ENCODE data around the gene XRCC1. TPM values are rescaled to one million over a fixed set of nuclear protein-coding genes. Genes with fewer than 3 reads are reported as not detected.

Gene XRCC1
- total RNA-seq, 1 donor from 2014 or later: 29.6 TPM

DNA sequence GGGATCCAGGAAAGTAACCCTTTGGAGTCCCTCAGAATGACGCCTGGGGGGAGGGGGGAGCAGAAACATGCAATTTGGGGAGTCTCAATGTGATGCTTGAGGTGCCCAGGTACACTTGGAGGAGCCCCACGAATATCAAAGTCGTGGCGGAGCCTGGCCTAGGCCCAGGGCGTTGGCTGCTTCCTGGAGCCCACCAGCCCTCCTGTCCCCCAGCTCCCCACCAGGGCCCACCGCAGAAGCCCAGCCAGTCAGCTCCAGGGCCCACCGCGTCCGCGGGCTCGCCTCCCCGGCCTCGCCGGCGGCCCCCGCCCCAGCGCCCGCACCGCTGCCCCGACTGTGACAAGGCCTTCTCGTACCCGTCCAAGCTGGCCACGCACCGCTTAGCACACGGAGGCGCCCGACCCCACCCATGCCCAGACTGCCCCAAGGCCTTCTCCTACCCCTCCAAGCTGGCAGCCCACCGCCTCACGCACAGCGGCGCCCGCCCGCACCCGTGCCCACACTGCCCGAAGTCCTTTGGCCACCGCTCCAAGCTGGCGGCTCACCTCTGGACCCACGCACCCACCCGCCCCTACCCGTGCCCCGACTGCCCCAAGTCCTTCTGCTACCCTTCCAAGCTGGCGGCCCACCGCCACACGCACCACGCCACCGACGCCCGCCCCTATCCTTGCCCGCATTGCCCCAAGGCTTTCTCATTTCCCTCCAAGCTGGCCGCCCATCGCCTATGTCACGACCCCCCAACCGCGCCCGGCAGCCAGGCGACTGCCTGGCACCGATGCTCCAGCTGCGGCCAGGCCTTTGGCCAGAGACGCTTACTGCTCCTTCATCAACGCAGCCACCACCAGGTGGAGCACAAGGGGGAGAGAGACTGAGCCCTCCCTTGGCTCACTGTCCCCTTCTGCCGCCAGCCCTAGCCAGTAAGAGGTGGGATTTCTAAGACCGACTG lies 40.2 kb downstream of the XRCC1 start:
- no peaks in the 10 kb centered on the region for H3K27me3 Mint-ChIP-seq
- DNase-seq: peak; percentile 71
- intact Hi-C loops (cut with micrococcal nuclease): loop anchor here (1.0 to 5.0 kb wide), 2 partner anchors 133 to 232 kb away; no protein-coding TSS in a partner anchor
- H3K27ac Mint-ChIP-seq: peak overlapping the region; percentile 80
- H3K36me3 Mint-ChIP-seq (ENCODE audit: low read depth): peaks cover 28% of the 10 kb centered on the region
- peaks cover 4% of the 10 kb centered on the region for H3K9me3 Mint-ChIP-seq
- H3K4me1 Mint-ChIP-seq: peaks cover 18% of the 10 kb centered on the region
- H3K4me3 Mint-ChIP-seq: peak overlapping the region; percentile 53

- H3K27ac Mint-ChIP-seq: peak overlapping the region; percentile 95
- intact Hi-C loops (cut with micrococcal nuclease): loop anchor here (1.0 to 5.0 kb wide), 2 partner anchors 134 to 233 kb away; no protein-coding TSS in a partner anchor
- peaks cover 22% of the 10 kb centered on the region for H3K36me3 Mint-ChIP-seq (ENCODE audit: low read depth)
Observed at GRCh38 chr19:43534305-43534815, 41.0 kb downstream of the XRCC1 start.

GRCh38 chr19:43533546-43534304 lies 41.6 kb downstream of the XRCC1 start:
- H3K36me3 Mint-ChIP-seq (ENCODE audit: low read depth): peaks cover 16% of the 10 kb centered on the region

More at GRCh38 chr19:43534305-43534815, 41.0 kb downstream of the XRCC1 start:
- peaks cover 18% of the 10 kb centered on the region for H3K4me1 Mint-ChIP-seq
- H3K4me3 Mint-ChIP-seq: peak overlapping the region; percentile 83
- H3K9me3 Mint-ChIP-seq: peaks cover 4% of the 10 kb centered on the region
- no peak for DNase-seq
- no peaks in the 10 kb centered on the region for H3K27me3 Mint-ChIP-seq

DNA sequence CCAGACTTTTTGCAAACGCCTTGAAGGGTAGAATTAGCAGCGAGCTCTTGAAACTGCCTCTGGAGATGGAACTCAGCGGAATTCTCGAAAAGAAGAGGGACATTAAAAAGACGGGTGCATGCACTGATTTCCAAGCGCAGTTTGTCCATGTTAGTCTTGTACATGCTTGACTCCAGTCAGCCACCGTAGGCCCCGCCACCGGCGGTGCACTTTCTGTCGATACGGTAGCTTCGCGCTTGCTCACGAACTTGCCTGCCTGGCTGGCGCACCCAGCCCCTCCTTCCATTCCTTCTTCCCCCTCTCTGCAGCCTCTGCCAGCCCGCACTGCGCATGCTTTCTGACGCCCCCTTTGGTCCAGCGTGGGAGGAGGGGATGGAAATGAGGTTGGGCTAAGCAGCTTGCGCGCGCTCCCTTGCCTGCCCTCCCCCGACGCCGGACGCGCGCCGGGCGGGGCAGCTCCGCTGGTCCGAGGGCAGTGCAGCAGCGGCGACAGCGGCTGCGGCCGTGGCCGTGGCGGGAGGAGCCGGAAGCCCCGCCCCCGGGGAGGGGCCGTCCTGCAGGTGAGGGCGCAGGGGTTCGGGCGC lies 42.3 kb downstream of the XRCC1 start, which contains the start of gene ZNF575:
Gene ZNF575, plus strand, starts transcription at position 227 of the 584 bp plus-strand sequence. CDS start 1,235 bp downstream, outside the sequence.
- no peaks in the 10 kb centered on the region for H3K9me3 Mint-ChIP-seq
- peak within 1 kb of the TSS; percentile 83 for H3K4me3 Mint-ChIP-seq
- peak; percentile 95 for DNase-seq
- H3K4me1 Mint-ChIP-seq: peaks cover 20% of the 10 kb centered on the region
- peaks cover 10% of the 10 kb centered on the region for H3K36me3 Mint-ChIP-seq (ENCODE audit: low read depth)
- H3K27me3 Mint-ChIP-seq: no peaks in the 10 kb centered on the region
- peak within 1 kb of the TSS; percentile 95 for H3K27ac Mint-ChIP-seq
- intact Hi-C loops (cut with micrococcal nuclease): loop anchor here (1.0 to 5.0 kb wide), 7 partner anchors 8 to 234 kb away; partner anchors contain the start of genes IRGQ, PHLDB3, PINLYP and SMG9

More at GRCh38 chr19:43533546-43534304, 41.6 kb downstream of the XRCC1 start:
- Mint-ChIP-seq H3K27me3 (no peaks in the 10 kb centered on the region), H3K9me3 (no peaks in the 10 kb centered on the region), H3K4me1 (peaks cover 18% of the 10 kb centered on the region), H3K27ac (peak overlapping the region; percentile 95), H3K4me3 (peak overlapping the region; percentile 83)
- DNase-seq: peak; percentile 98
- intact Hi-C loops (cut with micrococcal nuclease): loop anchor here (1.0 to 5.0 kb wide), 8 partner anchors 8 to 234 kb away; partner anchors contain the start of genes IRGQ, PHLDB3, PINLYP and SMG9

- Mint-ChIP-seq H3K27me3 (no peaks in the 10 kb centered on the region), H3K4me3 (peak overlapping the region; percentile 83), H3K27ac (peak overlapping the region; percentile 83), H3K9me3 (no peaks in the 10 kb centered on the region), H3K4me1 (peaks cover 23% of the 10 kb centered on the region), H3K36me3 (ENCODE audit: low read depth) (peaks cover 8% of the 10 kb centered on the region)
- intact Hi-C loops (cut with micrococcal nuclease): loop anchor here (2.0 to 5.0 kb wide), 5 partner anchors 28 to 235 kb away; partner anchors contain the start of genes IRGQ, PHLDB3, PINLYP and SMG9
- no peak for DNase-seq
Observed at GRCh38 chr19:43532571-43532961, 42.8 kb downstream of the XRCC1 start.

DNA sequence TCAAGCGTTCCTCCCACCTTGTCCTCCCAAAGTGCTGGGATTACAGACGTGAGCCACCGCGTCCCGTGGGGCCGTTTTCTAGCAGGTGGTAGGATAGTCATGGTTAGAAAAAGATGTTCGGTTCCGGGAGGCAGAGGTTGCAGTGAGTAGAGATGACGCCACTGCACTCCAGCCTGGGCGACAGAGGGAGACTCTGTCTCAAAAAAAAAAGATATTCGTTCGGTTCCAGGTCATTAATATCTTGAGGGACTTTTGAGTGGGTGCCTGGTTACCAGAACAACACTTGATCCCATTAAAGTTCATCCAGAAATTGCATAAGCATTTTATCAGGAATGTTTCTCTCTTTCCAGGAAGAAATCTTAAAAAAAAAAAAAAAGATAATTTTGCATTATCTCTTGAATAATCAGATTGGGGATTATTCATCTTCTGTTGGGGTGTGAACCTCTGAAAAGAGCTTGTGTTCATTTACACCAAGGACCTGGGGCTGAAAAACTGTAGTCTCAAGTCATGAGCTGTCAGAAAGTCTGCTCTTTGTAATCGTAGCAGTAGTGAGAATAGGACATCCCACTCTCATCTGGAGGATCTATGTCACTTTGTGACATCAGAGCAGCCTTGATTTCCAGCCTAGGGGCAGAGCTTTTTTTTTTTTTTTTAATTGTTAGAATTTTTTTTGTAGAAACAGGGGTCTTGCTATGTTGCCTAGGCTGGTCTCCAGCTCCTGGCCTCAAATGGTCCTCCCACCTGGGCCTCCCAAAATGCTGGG lies 47.3 kb downstream of the XRCC1 start:
- intact Hi-C loops (cut with micrococcal nuclease): loop anchor here (1.0 to 5.0 kb wide), 3 partner anchors 68 to 1879 kb away; partner anchors contain the start of genes IRGQ, KCNN4, POLR1G and PPP1R13L
- no peaks in the 10 kb centered on the region for H3K27me3 Mint-ChIP-seq

DNA sequence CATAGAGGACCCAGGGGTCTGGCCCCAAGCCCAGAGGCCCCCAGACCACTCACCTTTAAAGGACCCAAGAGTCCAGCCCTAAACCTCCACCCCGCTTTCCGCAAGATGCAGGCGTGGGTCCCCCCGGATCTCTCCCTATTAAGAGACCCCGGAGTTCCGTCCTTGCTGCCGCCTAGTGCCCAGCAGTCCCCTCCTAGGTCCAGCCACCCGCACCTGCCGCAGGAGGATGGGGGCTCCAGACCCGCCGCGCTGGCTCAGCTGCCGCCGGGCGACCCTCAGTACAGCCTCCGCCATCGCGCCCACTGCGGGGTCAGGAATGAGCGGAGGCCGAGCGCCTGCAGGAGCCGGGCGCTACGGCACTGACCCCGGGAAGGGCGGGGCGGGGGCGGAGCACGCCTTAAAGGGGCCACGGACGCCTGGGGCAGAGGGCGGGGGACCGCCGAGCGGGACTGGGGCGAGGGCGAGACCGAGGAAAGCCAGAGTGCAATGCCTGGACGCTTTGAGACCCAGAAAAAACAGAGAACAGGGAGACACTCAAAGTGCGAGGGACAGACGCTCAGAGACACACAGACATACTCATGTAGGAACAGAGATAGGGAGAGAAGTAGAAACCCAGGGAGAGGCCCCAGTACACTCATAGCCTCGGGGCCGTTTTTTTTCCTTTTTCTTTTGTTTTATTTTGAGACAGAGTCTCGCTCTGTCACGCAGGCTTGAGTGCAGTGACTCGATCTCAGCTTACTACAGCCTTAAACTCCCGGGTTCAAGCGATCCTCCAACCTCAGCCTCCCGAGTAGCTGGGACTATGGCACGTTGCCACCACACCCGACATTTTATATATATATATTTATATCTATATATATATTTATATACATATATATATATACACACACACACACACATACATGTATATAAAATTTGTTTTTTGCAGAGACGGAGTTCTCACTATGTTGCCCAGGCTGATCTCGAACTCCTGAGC lies 48.2 kb downstream of the XRCC1 start, which contains the start of gene ETHE1:
Gene ETHE1, minus strand, starts transcription at position 318 of the 976 bp plus-strand sequence. Its CDS starts 24 bp downstream, at position 294.
- Mint-ChIP-seq H3K4me1 (peaks cover 26% of the 10 kb centered on the region), H3K27me3 (no peaks in the 10 kb centered on the region), H3K4me3 (peak within 1 kb of the TSS; percentile 84), H3K36me3 (ENCODE audit: low read depth) (peaks cover 9% of the 10 kb centered on the region), H3K27ac (peak within 1 kb of the TSS; percentile 97), H3K9me3 (no peaks in the 10 kb centered on the region)
- intact Hi-C loops (cut with micrococcal nuclease): loop anchor here (1.0 to 5.0 kb wide), 3 partner anchors 69 to 1880 kb away; partner anchors contain the start of genes IRGQ, KCNN4, POLR1G and PPP1R13L
- DNase-seq: peak; percentile 96

More for the DNA sequence above, 47.3 kb downstream of the XRCC1 start:
- H3K9me3 Mint-ChIP-seq: no peaks in the 10 kb centered on the region
- H3K36me3 Mint-ChIP-seq (ENCODE audit: low read depth): peaks cover 5% of the 10 kb centered on the region
- peak overlapping the region; percentile 21 for H3K4me3 Mint-ChIP-seq
- no peak for DNase-seq
- H3K27ac Mint-ChIP-seq: peak overlapping the region; percentile 34
- H3K4me1 Mint-ChIP-seq: peaks cover 30% of the 10 kb centered on the region

- intact Hi-C loops (cut with micrococcal nuclease): loop anchor here (1.0 to 5.0 kb wide), 3 partner anchors 7 to 1881 kb away; partner anchors contain the start of genes KCNN4, POLR1G, PPP1R13L and ZNF575
- H3K36me3 Mint-ChIP-seq (ENCODE audit: low read depth): peaks cover 11% of the 10 kb centered on the region
- no peaks in the 10 kb centered on the region for H3K9me3 Mint-ChIP-seq
Observed at GRCh38 chr19:43525836-43526771, 49.2 kb downstream of the XRCC1 start.

DNA sequence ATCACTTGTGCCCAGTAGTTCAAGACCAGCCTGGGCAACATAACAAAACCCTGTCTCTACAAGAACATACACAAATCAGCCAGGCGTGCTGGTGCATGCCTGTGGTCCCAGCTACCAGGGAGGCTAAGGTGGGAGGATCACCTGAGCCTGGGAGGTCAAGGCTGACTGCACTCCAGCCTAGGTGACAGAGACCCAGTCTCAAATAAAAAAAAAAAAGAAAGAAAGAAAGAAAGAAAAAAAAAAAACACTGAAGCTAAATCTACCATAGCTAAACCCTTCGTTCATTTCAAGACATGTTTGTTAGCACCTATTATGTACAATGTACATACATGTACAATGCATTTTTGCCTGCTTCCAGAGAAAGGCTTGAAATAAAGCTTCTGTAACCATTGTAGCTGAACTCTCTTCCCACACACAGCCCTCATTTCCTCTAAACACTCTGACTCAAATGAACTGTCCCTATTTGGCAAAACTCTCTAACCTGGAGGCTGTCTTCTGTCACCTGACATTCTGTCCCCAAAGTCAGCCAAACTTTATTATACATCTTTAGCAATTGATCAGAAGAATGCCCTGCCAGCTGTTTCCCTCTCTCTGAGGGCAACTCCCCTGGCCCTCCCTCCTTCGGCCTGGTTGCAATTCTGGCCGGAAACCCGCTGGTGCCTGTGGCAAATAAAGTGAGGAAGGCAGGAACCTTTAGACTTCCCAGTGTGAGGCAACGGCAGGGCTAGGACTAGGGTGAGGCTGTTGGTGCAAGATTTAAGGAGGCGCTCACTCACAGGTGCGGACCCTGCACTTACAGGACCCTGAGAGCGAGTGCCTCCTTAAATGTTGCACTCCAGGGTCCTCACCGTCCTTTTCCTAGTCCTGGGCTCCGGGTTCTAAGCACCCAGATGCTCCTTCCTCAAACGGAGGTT lies 50.1 kb downstream of the XRCC1 start:
- Mint-ChIP-seq H3K9me3 (no peaks in the 10 kb centered on the region), H3K36me3 (ENCODE audit: low read depth) (peaks cover 11% of the 10 kb centered on the region), H3K4me1 (peaks cover 26% of the 10 kb centered on the region), H3K27ac (peak overlapping the region; percentile 97), H3K4me3 (peak overlapping the region; percentile 84), H3K27me3 (no peaks in the 10 kb centered on the region)
- intact Hi-C loops (cut with micrococcal nuclease): loop anchor here (1.0 to 5.0 kb wide), 3 partner anchors 8 to 1882 kb away; partner anchors contain the start of genes KCNN4, POLR1G, PPP1R13L and ZNF575
- peak; percentile 82 for DNase-seq

More at GRCh38 chr19:43525836-43526771, 49.2 kb downstream of the XRCC1 start:
- Mint-ChIP-seq H3K27me3 (no peaks in the 10 kb centered on the region), H3K27ac (peak overlapping the region; percentile 97), H3K4me1 (peaks cover 26% of the 10 kb centered on the region), H3K4me3 (peak overlapping the region; percentile 84)
- DNase-seq: peak; percentile 80

All from activated CD4-positive, alpha-beta T cell treated with anti-CD3 and anti-CD28 coated beads, Interleukin-2, amount 10 ng/mL, durations not matched to agents 24 days and 14 days (primary cell).